K562 (cell line): ENCODE measurements around the gene PRCC. TPM values are rescaled to one million over a fixed set of nuclear protein-coding genes. Genes with fewer than 3 reads are reported as not detected.
A peak's percentile ranks its signal among the peaks of the same experiment; 100 is the strongest.

Experiments used
- CHD4 ChIP-seq: fragments of 200-600 bp; sonication (generic); IDR thresholded peaks from 3 replicates; pipeline ENCODE4 v1.6.1; 2012; ENCODE audit warnings: low read depth, mild to moderate bottlenecking, mixed read lengths, low read length, inconsistent platforms; ENCODE audit not compliant: insufficient read depth, insufficient replicate concordance, poor library complexity, severe bottlenecking
- ESRRA ChIP-seq: fragments of 450-650 bp; IDR thresholded peaks from 2 replicates; pipeline ENCODE4 v1.6.1; 2014; ENCODE audit warnings: low read depth, mild to moderate bottlenecking, moderate library complexity, borderline replicate concordance
- GATA2 ChIP-seq: sonication (generic); formaldehyde crosslinking; IDR thresholded peaks from 2 replicates; pipeline ENCODE4 v1.4.0; 2020; ENCODE audit warnings: mild to moderate bottlenecking, missing genetic modification reagents
- IRF1 ChIP-seq: sonication (generic); formaldehyde crosslinking; IDR thresholded peaks from 2 replicates; pipeline ENCODE4 v1.8.0; 2022; ENCODE audit warnings: missing genetic modification reagents, mild to moderate bottlenecking, borderline replicate concordance
- NR3C1 ChIP-seq: sonication (generic); formaldehyde crosslinking; IDR thresholded peaks from 2 replicates; pipeline ENCODE4 v1.8.1; 2022; ENCODE audit warnings: missing genetic modification reagents
- SMAD1 ChIP-seq: fragments of 150-350 bp; IDR thresholded peaks from 2 replicates; pipeline ENCODE4 v1.6.1; 2014; ENCODE audit warnings: low read length, low read depth; ENCODE audit not compliant: partially characterized antibody
- SMAD2 ChIP-seq: fragments of 150-350 bp; IDR thresholded peaks from 2 replicates; pipeline ENCODE4 v1.6.1; 2014; ENCODE audit warnings: low read depth, mild to moderate bottlenecking, low read length
- SNRNP70 ChIP-seq: fragments of 200-400 bp; formaldehyde crosslinking; optimal IDR thresholded peaks from 2 replicates; pipeline ENCODE3; 2017; ENCODE audit warnings: low read depth, low read length
- SRSF7 ChIP-seq: fragments of 200-400 bp; formaldehyde crosslinking; optimal IDR thresholded peaks from 2 replicates; pipeline ENCODE3; 2017; ENCODE audit warnings: mild to moderate bottlenecking, low read depth, low read length
- ZZZ3 ChIP-seq: fragments of 450-650 bp; IDR thresholded peaks from 2 replicates; pipeline ENCODE4 v1.6.1; 2016; ENCODE audit warnings: antibody characterized with exemption, mild to moderate bottlenecking, moderate library complexity
- polyA plus RNA-seq, 8 experiments: library from polyadenylated mRNA; depleted of rRNA in 4 of 8; stranded (reverse) in 5 of 8; unstranded in 3 of 8; fragments of >200 nt; fragmentation: Nextera tagmentation in 2 of 8; fragmentation: Illumina TruSeq in 1 of 8; extraction: Ambion mirVana in 2 of 8; extraction: Trizol in 1 of 8; gene quantifications; 2 replicates each; pipeline versions ENCODE4 v1.2.1 to v1.2.3, GENCODE V29; 2011 to 2014; ENCODE audit warnings: inconsistent platforms in 1 of 8, missing spikeins in 1 of 8
- total RNA-seq, 7 experiments: library from RNA; depleted of rRNA in 6 of 7; stranded (reverse); fragments of >200 nt in 6 of 7; fragmentation: Illumina TruSeq in 2 of 7; extraction: Trizol in 2 of 7; gene quantifications; 2 replicates each; pipeline versions ENCODE4 v1.2.1 to v1.2.3, GENCODE V29; 2011 to 2021; ENCODE audit warnings: low replicate concordance in 1 of 7

The PRCC gene
- total and polyA plus RNA-seq, 9 of the 15 experiments (the other 6 are each of a cell fraction or from before 2014, with no cell fraction given), result 23.9 to 201 (median 41.1) TPM

- no peak for TF ChIP-seq SNRNP70
- peak; percentile 93; the same call in 1 of the 2 replicates for TF ChIP-seq SMAD2
- TF ChIP-seq ESRRA, result 0 out of 2 replicates have a peak, but pooled peaks have one; percentile 52
- no peak for TF ChIP-seq SRSF7
- no peak for TF ChIP-seq NR3C1
- peak; percentile 85; the same call in 1 of the 2 replicates for TF ChIP-seq ZZZ3
- peak; percentile 80; the same call in 1 of the 2 replicates for TF ChIP-seq IRF1 (CRISPR knock-in tag)
- TF ChIP-seq SMAD1, result no peak
- no peak for TF ChIP-seq CHD4
- TF ChIP-seq GATA2 (CRISPR knock-in tag), result peak; percentile 83
Observed at GRCh38 chr1:156767101-156767878, at the start of gene PRCC (continued).
